ENCODE measurements around the gene CDC14C. TPM values are rescaled to one million over a fixed set of nuclear protein-coding genes. Genes with fewer than 3 reads are reported as not detected.

Gene CDC14C
- total and polyA plus RNA-seq, 2 donors (not counting 3 experiments of a cell fraction or from before 2014, with no cell fraction given), result not detected

DNA sequence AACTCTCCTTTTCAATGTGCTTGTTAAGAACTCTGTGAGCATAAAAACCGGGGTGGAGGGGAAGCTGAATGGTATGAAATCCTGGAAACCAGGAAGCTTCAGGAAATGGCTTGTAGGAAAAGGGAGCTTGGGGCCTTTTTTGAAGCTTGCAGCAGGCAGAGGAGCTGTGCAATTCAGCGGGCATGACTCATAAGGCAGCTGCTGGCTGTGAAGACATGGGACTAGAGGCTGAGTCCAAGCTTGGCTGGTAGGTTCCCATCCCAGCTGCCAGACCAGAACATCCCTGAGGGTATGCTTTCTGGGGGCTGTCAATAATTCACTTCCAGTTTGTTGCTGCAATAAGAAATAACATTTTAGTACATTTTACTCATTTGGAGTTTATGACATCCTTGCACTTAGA lies 36.8 kb upstream of the CDC14C start:
- no peaks in the 10 kb centered on the region for H3K79me2 ChIP-seq (ENCODE audit: control insufficient read depth, insufficient read depth, low read length)
- TF ChIP-seq POLR2AphosphoS5 (IDR thresholded peaks at IDR 0.05; ENCODE audit: insufficient read depth, low read depth, low read length), result no peak
- TF ChIP-seq FOS (IDR thresholded peaks at IDR 0.05; ENCODE audit: borderline replicate concordance, insufficient read depth, low read length), result no peak
- TF ChIP-seq, protein P1, sequence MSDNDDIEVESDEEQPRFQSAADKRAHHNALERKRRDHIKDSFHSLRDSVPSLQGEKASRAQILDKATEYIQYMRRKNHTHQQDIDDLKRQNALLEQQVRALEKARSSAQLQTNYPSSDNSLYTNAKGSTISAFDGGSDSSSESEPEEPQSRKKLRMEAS (IDR thresholded peaks at IDR 0.05; ENCODE audit: insufficient read depth, insufficient read length), result no peak
- no peak for TF ChIP-seq GATA2 (IDR thresholded peaks at IDR 0.05; ENCODE audit: insufficient read depth, insufficient read length, low read depth, low read length)
- TF ChIP-seq MYC (IDR thresholded peaks at IDR 0.05; ENCODE audit: low read depth, low read length), result no peak
- TF ChIP-seq JUN (IDR thresholded peaks at IDR 0.05; ENCODE audit: borderline replicate concordance, insufficient read depth, insufficient read length, low read depth), result no peak
- TF ChIP-seq EZH2 (IDR thresholded peaks at IDR 0.05; ENCODE audit: borderline replicate concordance, low read depth, low read length, severe bottlenecking), result no peak
- no peak for TF ChIP-seq POLR2A (IDR thresholded peaks at IDR 0.05; ENCODE audit: low read depth, low read length)
- TF ChIP-seq, protein P2, sequence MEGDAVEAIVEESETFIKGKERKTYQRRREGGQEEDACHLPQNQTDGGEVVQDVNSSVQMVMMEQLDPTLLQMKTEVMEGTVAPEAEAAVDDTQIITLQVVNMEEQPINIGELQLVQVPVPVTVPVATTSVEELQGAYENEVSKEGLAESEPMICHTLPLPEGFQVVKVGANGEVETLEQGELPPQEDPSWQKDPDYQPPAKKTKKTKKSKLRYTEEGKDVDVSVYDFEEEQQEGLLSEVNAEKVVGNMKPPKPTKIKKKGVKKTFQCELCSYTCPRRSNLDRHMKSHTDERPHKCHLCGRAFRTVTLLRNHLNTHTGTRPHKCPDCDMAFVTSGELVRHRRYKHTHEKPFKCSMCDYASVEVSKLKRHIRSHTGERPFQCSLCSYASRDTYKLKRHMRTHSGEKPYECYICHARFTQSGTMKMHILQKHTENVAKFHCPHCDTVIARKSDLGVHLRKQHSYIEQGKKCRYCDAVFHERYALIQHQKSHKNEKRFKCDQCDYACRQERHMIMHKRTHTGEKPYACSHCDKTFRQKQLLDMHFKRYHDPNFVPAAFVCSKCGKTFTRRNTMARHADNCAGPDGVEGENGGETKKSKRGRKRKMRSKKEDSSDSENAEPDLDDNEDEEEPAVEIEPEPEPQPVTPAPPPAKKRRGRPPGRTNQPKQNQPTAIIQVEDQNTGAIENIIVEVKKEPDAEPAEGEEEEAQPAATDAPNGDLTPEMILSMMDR (IDR thresholded peaks at IDR 0.05; ENCODE audit: extremely low read depth in 1 of 2, insufficient read depth in 1 of 2, low read depth in 1 of 2, low read length in 2 of 2), result no peak
- no peaks in the 10 kb centered on the region for H3K9me1 ChIP-seq (replicated peaks; ENCODE audit: control insufficient read depth, extremely low read depth, insufficient read depth, low read length)
- ChIA-PET CTCF (no interaction called here), POLR2A (no interaction called here)
- intact Hi-C loops (cut with micrococcal nuclease) (no loop called here), dilution Hi-C loops (cut with MboI; ENCODE audit: extremely low pct_ligation_motif_present, low sequenced_read_pairs) (no loop called here)
- FAIRE-seq (no peak), DNase-seq (ENCODE audit: low read depth, low spot score) (no peak)
- no peak overlapping the region for H3K27ac ChIP-seq (ENCODE audit: insufficient read depth, low read depth, low read length)
- H3K36me3 ChIP-seq (ENCODE audit: control insufficient read depth in 2 of 2, extremely low read depth in 1 of 2, insufficient read depth in 2 of 2, low read length in 2 of 2), result no peaks in the 10 kb centered on the region
- H2AFZ ChIP-seq (ENCODE audit: low read depth, low read length), result no peak overlapping the region
- no peaks in the 10 kb centered on the region for H3K4me1 ChIP-seq (ENCODE audit: control insufficient read depth, extremely low read depth, insufficient read depth, low read length)
- BruUV-seq (replicated peaks), result no TSS peak
- no peaks in the 10 kb centered on the region for H4K20me1 ChIP-seq (replicated peaks; ENCODE audit: control insufficient read depth, extremely low read depth, insufficient read depth, low read length)
- H3K27me3 ChIP-seq (ENCODE audit: control insufficient read depth in 2 of 2, insufficient read depth in 2 of 2, low read length in 2 of 2), result no peaks in the 10 kb centered on the region
- H3K4me3 ChIP-seq (replicated peaks in 1 of 3; ENCODE audit: insufficient read depth in 1 of 3, low read depth in 1 of 3, low read length in 3 of 3), result no peak overlapping the region
- no peak overlapping the region for H3K9ac ChIP-seq (replicated peaks; ENCODE audit: extremely low read depth, insufficient read depth, low read length)
- peaks cover 6% of the 10 kb centered on the region for H3K9me3 ChIP-seq (replicated peaks; ENCODE audit: control insufficient read depth, insufficient read depth, low read length)
- H3K4me2 ChIP-seq (ENCODE audit: insufficient read depth, low read length), result no peak overlapping the region

Data from endothelial cell of umbilical vein (primary cell).